Gastroesophageal sphincter (tissue), 4 donors: Measurements from ENCODE around the gene CCDC190. TPM values are rescaled to one million over a fixed set of nuclear protein-coding genes. Genes with fewer than 3 reads are reported as not detected.
"Not testable (repeated sequence)": the region's sequence is repeated elsewhere in the genome, so short reads cannot be mapped to it uniquely, and the experiment has no call there.

Source experiments
- ATAC-seq: fragments of 150-250 bp; one replicate; pipeline ENCODE4 v1.9.1; 2016; ENCODE audit warnings: mild to moderate bottlenecking, moderate library complexity
- H3K27ac ChIP-seq, 4 donors: fragments of 200-600 bp; sonication (generic) in 3 of 4; 1 replicate in 3 of 4; 2 replicates in 1 of 4; pipeline ENCODE4 v1.5.1; 2016 to 2019
- H3K27me3 ChIP-seq: fragments of 200-600 bp; sonication (generic); one replicate; pipeline ENCODE4 v1.5.1; 2019
- H3K36me3 ChIP-seq, 2 donors: fragments of 200-600 bp; sonication (generic); one replicate each; pipeline ENCODE4 v1.5.1; 2019; ENCODE audit warnings: control low read depth in 1 of 2
- H3K4me1 ChIP-seq, 3 donors: fragments of 200-600 bp; sonication (generic); 1 replicate in 2 of 3; 2 replicates in 1 of 3; pipeline ENCODE4 v1.5.1; 2016 to 2019; ENCODE audit warnings: control low read depth in 2 of 3
- H3K4me3 ChIP-seq, 2 donors: fragments of 200-600 bp; sonication (generic); one replicate each; pipeline ENCODE4 v1.5.1; 2019; ENCODE audit warnings: mild to moderate bottlenecking in 1 of 2, moderate library complexity in 1 of 2
- H3K9me3 ChIP-seq, 3 donors: fragments of 200-600 bp; sonication (generic); one replicate each; pipeline ENCODE4 v1.5.1; 2017 to 2019; ENCODE audit warnings: control low read depth in 2 of 3
- EP300 ChIP-seq: sonication (generic); formaldehyde crosslinking; IDR thresholded peaks from one replicate; pipeline ENCODE4 v1.6.1; 2017; ENCODE audit warnings: antibody characterized with exemption, mild to moderate bottlenecking
- POLR2A ChIP-seq, 2 donors: fragments of 450-650 bp; IDR thresholded peaks; one replicate each; pipeline ENCODE4 v1.6.1; 2017; ENCODE audit warnings: antibody characterized with exemption in 2 of 2, mild to moderate bottlenecking in 2 of 2, moderate library complexity in 1 of 2
- POLR2AphosphoS5 ChIP-seq: sonication (generic); formaldehyde crosslinking; IDR thresholded peaks from one replicate; pipeline ENCODE4 v1.6.1; 2017; ENCODE audit warnings: antibody characterized with exemption
- WGBS, 2 donors: methylation state at CpG; one replicate each; pipeline ENCODE4 v1.1.5; 2018; ENCODE audit warnings: low coverage in 1 of 2; 5-methylcytosine and 5-hydroxymethylcytosine counted together
- total RNA-seq, 4 donors: library from RNA; depleted of rRNA; stranded (reverse); fragments of >200 nt; gene quantifications; one replicate each; pipeline ENCODE4 v1.1.0, GENCODE V29; 2016
- TF ChIP-seq, protein P1 (sequence below), 4 experiments: fragments of 200-600 bp in 2 of 4; fragments of 450-650 bp in 2 of 4; sonication (generic) in 1 of 4; IDR thresholded peaks; one replicate each; pipeline ENCODE4 v1.5.1; 2017 to 2019; ENCODE audit warnings: antibody characterized with exemption in 4 of 4, mild to moderate bottlenecking in 2 of 4, moderate library complexity in 2 of 4

The CCDC190 gene
- total RNA-seq, 4 donors from 2014 or later: not detected

DNA sequence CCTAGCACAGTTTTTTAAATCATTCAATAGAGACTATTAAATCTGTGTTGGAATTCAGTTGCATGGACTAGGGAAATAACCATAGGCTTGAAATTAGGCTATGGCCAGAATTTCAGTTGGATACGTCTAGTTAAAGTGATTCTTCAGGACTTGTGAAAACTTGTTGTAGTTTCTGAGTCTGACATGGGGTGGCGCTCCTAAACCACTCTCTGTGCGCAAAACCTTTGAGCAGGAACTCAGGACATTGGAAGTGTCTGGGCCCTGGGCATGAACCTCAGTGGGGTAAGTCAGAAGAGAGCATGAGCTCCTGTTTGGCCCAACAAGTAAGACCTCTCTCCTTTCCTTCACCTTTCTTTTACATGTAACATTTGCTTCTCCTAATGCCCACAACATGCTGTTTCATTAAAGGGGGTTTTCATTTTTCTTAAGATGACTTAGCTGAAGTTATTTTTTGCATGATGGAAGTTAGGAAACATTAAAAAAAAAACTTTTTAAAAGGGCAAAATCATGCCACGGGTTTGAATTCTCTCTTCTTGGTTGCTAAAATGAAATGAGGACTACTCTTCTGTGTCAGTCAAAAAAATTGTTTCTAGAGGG, 17.1 kb upstream of the CCDC190 start:
- H3K27ac ChIP-seq: no peak overlapping the region
- H3K4me1 ChIP-seq: no peaks in the 10 kb centered on the region
- no peaks in the 10 kb centered on the region for H3K9me3 ChIP-seq
- no peak overlapping the region for H3K4me3 ChIP-seq
- no peaks in the 10 kb centered on the region for H3K36me3 ChIP-seq
- no peak for ATAC-seq
- no peaks in the 10 kb centered on the region for H3K27me3 ChIP-seq
- TF ChIP-seq POLR2A (IDR thresholded peaks at IDR 0.05) (no peak), EP300 (no peak)
- TF ChIP-seq, protein P1, sequence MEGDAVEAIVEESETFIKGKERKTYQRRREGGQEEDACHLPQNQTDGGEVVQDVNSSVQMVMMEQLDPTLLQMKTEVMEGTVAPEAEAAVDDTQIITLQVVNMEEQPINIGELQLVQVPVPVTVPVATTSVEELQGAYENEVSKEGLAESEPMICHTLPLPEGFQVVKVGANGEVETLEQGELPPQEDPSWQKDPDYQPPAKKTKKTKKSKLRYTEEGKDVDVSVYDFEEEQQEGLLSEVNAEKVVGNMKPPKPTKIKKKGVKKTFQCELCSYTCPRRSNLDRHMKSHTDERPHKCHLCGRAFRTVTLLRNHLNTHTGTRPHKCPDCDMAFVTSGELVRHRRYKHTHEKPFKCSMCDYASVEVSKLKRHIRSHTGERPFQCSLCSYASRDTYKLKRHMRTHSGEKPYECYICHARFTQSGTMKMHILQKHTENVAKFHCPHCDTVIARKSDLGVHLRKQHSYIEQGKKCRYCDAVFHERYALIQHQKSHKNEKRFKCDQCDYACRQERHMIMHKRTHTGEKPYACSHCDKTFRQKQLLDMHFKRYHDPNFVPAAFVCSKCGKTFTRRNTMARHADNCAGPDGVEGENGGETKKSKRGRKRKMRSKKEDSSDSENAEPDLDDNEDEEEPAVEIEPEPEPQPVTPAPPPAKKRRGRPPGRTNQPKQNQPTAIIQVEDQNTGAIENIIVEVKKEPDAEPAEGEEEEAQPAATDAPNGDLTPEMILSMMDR (IDR thresholded peaks at IDR 0.05): peak; percentile 50 to 84 (median 78)
- 22 to 24% methylated on average over 4 of the region's 4 CpGs for WGBS, 2 donors

DNA sequence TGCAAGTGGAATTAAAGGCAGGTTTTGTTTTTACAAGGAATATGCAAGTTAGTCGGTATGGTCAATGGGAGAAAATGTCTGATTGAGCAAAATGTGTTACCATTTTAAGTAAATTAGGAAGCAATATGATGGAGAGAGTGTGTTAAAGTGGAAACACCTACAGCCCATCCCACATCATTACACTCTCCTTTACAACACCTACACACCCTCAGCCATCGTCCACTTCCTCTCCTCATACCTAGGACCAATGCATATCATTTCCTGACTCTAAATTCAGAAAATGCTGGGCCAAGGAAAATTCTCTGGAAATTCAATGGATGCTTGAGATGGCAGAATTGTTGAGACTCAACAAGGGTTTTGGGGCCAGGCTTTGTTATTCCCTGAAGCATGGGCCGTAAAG, 16.4 kb upstream of the CCDC190 start:
- Histone ChIP-seq H3K36me3 (no peaks in the 10 kb centered on the region), H3K27ac (no peak overlapping the region), H3K9me3 (no peaks in the 10 kb centered on the region), H3K27me3 (no peaks in the 10 kb centered on the region), H3K4me3 (no peak overlapping the region), H3K4me1 (no peaks in the 10 kb centered on the region)
- ATAC-seq: no peak
- WGBS, 2 donors: 77 to 92% methylated on average over 3 of the region's 3 CpGs
- TF ChIP-seq POLR2AphosphoS5 (no peak), POLR2A (IDR thresholded peaks at IDR 0.05) (no peak)

DNA sequence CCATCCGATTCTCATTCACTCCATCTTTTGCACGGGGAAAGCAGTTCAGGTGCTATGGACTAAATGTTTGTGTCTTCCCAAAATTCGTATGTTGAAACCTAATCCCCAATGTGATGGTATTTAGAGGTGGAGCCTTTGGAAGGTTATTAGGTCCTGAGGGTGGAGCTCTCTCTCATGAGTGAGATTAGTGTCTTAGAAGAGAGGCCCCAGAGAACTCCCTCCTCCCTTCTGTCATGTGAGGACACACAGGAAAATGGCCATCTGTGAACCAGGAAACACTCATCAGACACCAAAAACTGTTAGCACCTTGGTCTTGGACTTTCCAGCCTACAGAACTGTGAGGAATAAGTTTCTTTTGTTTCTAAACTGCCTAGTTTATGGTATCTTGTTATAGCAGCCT, 15.8 kb upstream of the CCDC190 start:
- 60 to 61% methylated on average over 2 to 3 of the region's 3 CpGs for WGBS, 2 donors
- TF ChIP-seq POLR2AphosphoS5: no peak
- TF ChIP-seq EP300: no peak
- TF ChIP-seq, protein P1 (IDR thresholded peaks at IDR 0.05): no peak
- no peak for TF ChIP-seq POLR2A (IDR thresholded peaks at IDR 0.05)

DNA sequence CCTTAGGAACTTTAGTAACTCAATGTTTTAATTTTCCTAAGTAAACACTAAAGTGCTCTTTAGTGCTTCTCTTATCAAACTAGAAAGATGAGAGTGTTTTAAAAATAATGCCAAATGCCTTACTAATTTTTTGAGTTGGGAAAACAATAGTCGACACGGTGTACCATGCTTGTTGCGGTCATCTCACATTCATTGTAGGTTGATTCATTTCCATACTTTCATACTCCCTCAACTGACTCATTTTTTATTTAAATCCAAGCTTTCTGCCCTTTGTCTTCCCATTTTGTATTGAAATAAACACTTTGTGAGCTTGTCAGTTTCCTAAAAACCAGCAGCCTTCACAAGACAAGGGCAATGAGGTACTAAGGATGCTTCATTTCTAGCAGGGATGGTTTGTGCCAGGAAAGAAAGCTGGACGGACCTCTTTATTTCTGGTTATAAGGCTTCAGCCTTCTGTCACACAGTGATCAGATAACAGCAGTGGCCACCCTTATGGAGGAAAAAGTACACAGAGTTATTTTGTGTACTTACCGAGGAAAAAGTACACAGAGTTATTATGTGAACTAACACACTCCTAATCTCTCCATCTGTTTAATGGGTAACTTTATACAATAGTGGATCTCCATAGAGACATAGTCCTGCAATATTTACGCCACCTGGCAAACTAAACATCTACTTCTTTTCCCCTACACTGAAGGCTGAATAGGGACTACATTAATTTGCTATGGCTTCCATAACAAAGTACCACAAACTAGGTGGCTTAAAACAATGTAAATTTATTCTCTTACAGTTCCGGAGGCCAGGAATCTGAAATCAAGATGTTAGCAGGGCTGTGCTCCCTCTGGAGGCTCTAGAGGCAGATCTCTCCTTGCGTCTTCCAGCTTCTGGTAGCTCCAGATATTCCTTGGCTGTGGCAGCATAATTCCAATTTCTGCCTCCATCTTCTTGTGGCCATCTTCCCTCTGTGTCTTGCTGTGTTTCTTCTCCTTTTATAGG, 13.0 kb upstream of the CCDC190 start:
- TF ChIP-seq, protein P1 (IDR thresholded peaks at IDR 0.05): peak in 1 of 4 experiments; percentile 23
- no peak for TF ChIP-seq EP300
- no peak overlapping the region for H3K4me3 ChIP-seq
- H3K4me1 ChIP-seq: no peaks in the 10 kb centered on the region
- no peak overlapping the region for H3K27ac ChIP-seq
- 46 to 68% methylated on average over 6 to 8 of the region's 8 CpGs for WGBS, 2 donors
- no peaks in the 10 kb centered on the region for H3K27me3 ChIP-seq
- no peaks in the 10 kb centered on the region for H3K36me3 ChIP-seq
- ATAC-seq: no peak
- H3K9me3 ChIP-seq: peaks cover 0 to 8% (median 0%) of the 10 kb centered on the region in 3 donors

More for the DNA sequence above, 15.8 kb upstream of the CCDC190 start:
- H3K9me3 ChIP-seq: no peaks in the 10 kb centered on the region
- no peak overlapping the region for H3K4me3 ChIP-seq
- no peaks in the 10 kb centered on the region for H3K36me3 ChIP-seq
- H3K27ac ChIP-seq: no peak overlapping the region
- no peaks in the 10 kb centered on the region for H3K27me3 ChIP-seq
- H3K4me1 ChIP-seq: no peaks in the 10 kb centered on the region
- ATAC-seq: no peak

DNA sequence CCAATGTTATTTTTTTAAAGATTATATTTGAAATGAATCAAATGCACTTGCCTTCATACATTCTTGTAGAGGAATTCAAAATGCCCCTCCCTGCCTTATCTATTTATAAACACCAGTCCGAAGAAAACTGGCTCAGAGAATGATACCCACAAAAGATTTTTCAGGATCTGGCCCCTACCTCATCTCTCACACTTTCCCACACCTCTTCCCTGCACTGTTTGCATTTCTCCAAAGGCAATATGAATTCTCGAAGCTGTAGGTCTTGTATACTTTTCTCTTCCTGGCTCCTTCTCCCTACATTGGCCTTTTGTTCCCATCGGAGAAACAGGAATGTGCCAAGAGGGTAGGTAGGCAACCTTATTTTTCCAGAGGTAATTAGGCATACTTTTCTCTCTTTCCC, 12.0 kb upstream of the CCDC190 start:
- ATAC-seq: no peak
- H3K9me3 ChIP-seq: peaks cover 0 to 8% (median 0%) of the 10 kb centered on the region in 3 donors
- no peaks in the 10 kb centered on the region for H3K4me1 ChIP-seq
- no peaks in the 10 kb centered on the region for H3K27me3 ChIP-seq
- H3K4me3 ChIP-seq: no peak overlapping the region
- 30 to 60% methylated on average over 1 to 3 of the region's 3 CpGs for WGBS, 2 donors
- no peak overlapping the region for H3K27ac ChIP-seq
- H3K36me3 ChIP-seq: no peaks in the 10 kb centered on the region
- TF ChIP-seq EP300 (no peak), POLR2A (IDR thresholded peaks at IDR 0.05) (no peak), POLR2AphosphoS5 (no peak)
- TF ChIP-seq, protein P1 (IDR thresholded peaks at IDR 0.05): no peak

DNA sequence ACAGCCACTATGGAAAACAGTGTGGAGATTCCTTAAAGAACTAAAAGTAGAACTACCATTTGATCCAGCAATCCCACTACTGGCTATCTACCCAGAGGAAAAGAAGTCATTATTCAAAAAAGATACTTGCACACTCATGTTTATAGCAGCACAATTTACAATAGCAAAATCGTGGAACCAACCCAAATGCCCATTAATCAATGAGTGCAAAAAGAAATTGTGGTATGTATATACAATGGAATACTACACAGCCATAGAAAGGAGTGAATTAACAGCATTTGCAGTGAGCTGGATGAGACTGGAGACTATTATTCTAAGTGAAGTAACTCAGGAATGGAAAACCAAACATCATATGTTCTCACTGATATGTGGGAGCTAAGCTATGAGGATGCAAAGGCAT, 10.4 kb upstream of the CCDC190 start:
- WGBS, 2 donors: 42 to 64% methylated on average over 1 of the region's 1 CpG
- not testable (repeated sequence) for H3K27ac ChIP-seq, H3K36me3 ChIP-seq, H3K4me3 ChIP-seq, ATAC-seq, H3K9me3 ChIP-seq, H3K4me1 ChIP-seq, H3K27me3 ChIP-seq
